Right lobe of liver (tissue), 6 donors: ENCODE results near the gene SLC6A8. TPM values are rescaled to one million over a fixed set of nuclear protein-coding genes. Genes with fewer than 3 reads are reported as not detected.

Experiments used
- ATAC-seq, 4 donors: fragments of 200-7000 bp; cut with Tn5 transposase; one replicate each; pipeline ENCODE4 v1.9.1; 2020; ENCODE audit warnings: mild to moderate bottlenecking in 4 of 4, moderate library complexity in 4 of 4
- DNase-seq, 3 donors: peaks; one replicate each; pipeline ENCODE4 v3.0.0-alpha.2; 2020
- H3K27ac ChIP-seq, 3 donors: fragments of 200-600 bp; one replicate each; pipeline ENCODE4 v1.8.0; 2022
- H3K27me3 ChIP-seq, 2 donors: fragments of 200-600 bp; one replicate each; pipeline ENCODE4 v1.8.0; 2022
- H3K36me3 ChIP-seq, 4 donors: fragments of 200-600 bp; sonication (generic) in 1 of 4; one replicate each; pipeline versions ENCODE4 v1.5.1 to v1.8.0; 2017 to 2022; ENCODE audit warnings: control low read depth in 1 of 4
- H3K4me1 ChIP-seq, 4 donors: fragments of 200-600 bp; sonication (generic) in 1 of 4; one replicate each; pipeline versions ENCODE4 v1.5.1 to v1.8.0; 2017 to 2022; ENCODE audit warnings: control low read depth in 1 of 4
- H3K4me3 ChIP-seq, 3 donors: fragments of 200-600 bp; one replicate each; pipeline ENCODE4 v1.8.0; 2022
- H3K9me3 ChIP-seq, 4 donors: fragments of 200-600 bp; sonication (generic) in 1 of 4; one replicate each; pipeline versions ENCODE4 v1.5.1 to v1.8.0; 2017 to 2022; ENCODE audit warnings: control low read depth in 1 of 4
- POLR2A ChIP-seq: fragments of 450-650 bp; IDR thresholded peaks from one replicate; pipeline ENCODE4 v1.6.1; 2017; ENCODE audit warnings: antibody characterized with exemption, mild to moderate bottlenecking
- WGBS: methylation state at CpG from one replicate; pipeline ENCODE4 v1.1.6; 2018; ENCODE audit warnings: low coverage, low lambda C conversion rate; ENCODE audit not compliant: insufficient coverage; ENCODE audit errors: missing lambda C conversion rate; 5-methylcytosine and 5-hydroxymethylcytosine counted together
- intact Hi-C, 2 donors: fragments of 100-400 bp; cut with DNase I; formaldehyde crosslinking; loops; one replicate each; pipeline versions ENCODE4 v1.11.2 to v1.14.1; 2022
- total RNA-seq, 6 experiments: library from RNA; depleted of rRNA in 2 of 6; stranded (reverse); fragments of >200 nt in 2 of 6; fragmentation: NEBNext Ultra II Directional in 3 of 6; extraction: Animal tissue kit (Norgen Biotek cat#: 25700) in 3 of 6; gene quantifications; one replicate each; pipeline versions ENCODE4 v1.1.0 to v1.2.4, GENCODE V29; 2016 to 2023
- TF ChIP-seq, protein P1 (sequence below), 4 donors: fragments of 200-600 bp in 3 of 4; fragments of 450-650 bp in 1 of 4; IDR thresholded peaks; one replicate each; pipeline versions ENCODE4 v1.5.1 to v1.8.0; 2016 to 2022; ENCODE audit warnings: antibody characterized with exemption in 4 of 4, mild to moderate bottlenecking in 2 of 4
- donor health status: DM: no; HTN: yes; CAD: no.
- donor health status: DM: no; HTN: no; CAD: no.
- donor health status: DM: no; HTN: no; CAD: no.
- donor health status: DM: no; HTN: yes; CAD: no.
- donor health status: DM: no; HTN: yes; CAD: no.

SLC6A8 gene
- total RNA-seq, 6 experiments from 2014 or later, result 1.6 to 9.2 (median 2.9) TPM

DNA sequence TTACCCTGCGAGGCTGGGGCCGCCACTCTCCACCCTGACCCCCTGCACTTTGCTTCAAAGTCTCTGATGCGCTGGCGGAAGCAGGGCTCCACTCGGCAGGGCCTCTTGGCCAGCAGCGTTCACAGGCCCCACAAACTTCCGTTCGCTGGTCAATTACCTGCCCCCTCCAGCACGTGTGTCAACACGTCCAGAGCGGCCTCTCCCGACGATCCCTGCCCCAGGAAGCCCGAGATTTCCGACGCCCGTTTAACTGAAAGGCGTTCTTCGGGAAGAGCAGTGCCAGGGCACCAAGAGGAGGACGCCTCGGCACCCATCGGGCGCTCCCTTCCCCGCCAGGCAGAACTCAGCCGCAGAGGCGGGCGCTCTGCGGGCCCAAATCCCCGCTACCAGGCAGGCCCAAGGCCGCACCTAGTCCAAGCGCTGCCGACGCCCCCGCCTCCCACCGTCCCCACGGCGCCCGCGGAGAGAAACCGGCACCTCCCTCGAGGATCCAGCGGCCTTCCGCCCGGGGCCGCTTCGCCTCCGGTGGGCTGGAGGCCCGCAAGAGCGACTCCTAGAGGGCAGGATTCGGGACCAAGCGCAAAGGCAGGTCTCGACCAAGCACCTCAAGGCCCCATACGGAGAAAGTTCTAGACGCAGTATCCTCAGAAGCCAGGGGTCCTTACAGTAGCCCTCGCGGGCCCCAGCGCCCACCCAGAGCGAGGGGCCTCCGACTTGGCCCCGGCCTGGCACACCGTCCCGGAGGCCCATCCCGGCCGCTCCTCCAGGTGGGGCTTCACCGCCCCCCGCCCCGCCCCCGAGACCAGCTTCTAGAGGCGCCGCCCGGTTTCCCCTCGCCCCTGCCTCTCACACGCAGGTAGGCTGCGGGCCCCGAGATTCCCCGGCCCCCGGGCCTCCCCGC lies 35.9 kb downstream of the SLC6A8 start:
- H3K27me3 ChIP-seq, result no peaks in the 10 kb centered on the region
- intact Hi-C loops, result no loop called here
- no peaks in the 10 kb centered on the region for H3K9me3 ChIP-seq
- TF ChIP-seq, protein P1, sequence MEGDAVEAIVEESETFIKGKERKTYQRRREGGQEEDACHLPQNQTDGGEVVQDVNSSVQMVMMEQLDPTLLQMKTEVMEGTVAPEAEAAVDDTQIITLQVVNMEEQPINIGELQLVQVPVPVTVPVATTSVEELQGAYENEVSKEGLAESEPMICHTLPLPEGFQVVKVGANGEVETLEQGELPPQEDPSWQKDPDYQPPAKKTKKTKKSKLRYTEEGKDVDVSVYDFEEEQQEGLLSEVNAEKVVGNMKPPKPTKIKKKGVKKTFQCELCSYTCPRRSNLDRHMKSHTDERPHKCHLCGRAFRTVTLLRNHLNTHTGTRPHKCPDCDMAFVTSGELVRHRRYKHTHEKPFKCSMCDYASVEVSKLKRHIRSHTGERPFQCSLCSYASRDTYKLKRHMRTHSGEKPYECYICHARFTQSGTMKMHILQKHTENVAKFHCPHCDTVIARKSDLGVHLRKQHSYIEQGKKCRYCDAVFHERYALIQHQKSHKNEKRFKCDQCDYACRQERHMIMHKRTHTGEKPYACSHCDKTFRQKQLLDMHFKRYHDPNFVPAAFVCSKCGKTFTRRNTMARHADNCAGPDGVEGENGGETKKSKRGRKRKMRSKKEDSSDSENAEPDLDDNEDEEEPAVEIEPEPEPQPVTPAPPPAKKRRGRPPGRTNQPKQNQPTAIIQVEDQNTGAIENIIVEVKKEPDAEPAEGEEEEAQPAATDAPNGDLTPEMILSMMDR (IDR thresholded peaks at IDR 0.05), result peak in 2 of 4 donors; percentile 9 to 19
- peak; percentile 5 for TF ChIP-seq POLR2A
- WGBS, result 24% methylated on average over 11 of the region's 78 CpGs
- peaks cover 0 to 7% (median 0%) of the 10 kb centered on the region in 4 donors for H3K36me3 ChIP-seq
- peaks cover 0 to 14% (median 0%) of the 10 kb centered on the region in 4 donors for H3K4me1 ChIP-seq
- ATAC-seq (peak in 3 of 4 donors; percentile 0 to 9 (median 2)), DNase-seq (peak in 2 of 3 donors; percentile 55 to 70)
- H3K4me3 ChIP-seq, result peak overlapping the region; percentile 60 to 71 (median 71)
- peak overlapping the region; percentile 32 to 78 (median 71) for H3K27ac ChIP-seq

- Histone ChIP-seq H3K9me3 (no peaks in the 10 kb centered on the region), H3K27me3 (no peaks in the 10 kb centered on the region), H3K36me3 (peaks cover 0 to 7% (median 0%) of the 10 kb centered on the region in 4 donors), H3K27ac (peak within 1 kb of the TSS; percentile 50 to 78 (median 71)), H3K4me3 (peak within 1 kb of the TSS; percentile 60 to 71 (median 71)), H3K4me1 (peaks cover 0 to 14% (median 0%) of the 10 kb centered on the region in 4 donors)
- intact Hi-C loops, result no loop called here
- DNase-seq (peak; percentile 93 to 95 (median 93)), ATAC-seq (peak; percentile 75 to 87 (median 80))
- peak; percentile 89 for TF ChIP-seq POLR2A
- TF ChIP-seq, protein P1 (IDR thresholded peaks at IDR 0.05), result no peak
- 48% methylated on average over 12 of the region's 88 CpGs for WGBS
Measured at GRCh38 chrX:153724252-153725038, 36.7 kb downstream of the SLC6A8 start, which contains the start of the genes ABCD1 and BCAP31. Gene ABCD1, plus strand, starts transcription at chrX:153724856. Its CDS starts 411 bp downstream, at chrX:153725267. Gene BCAP31, minus strand, starts transcription at chrX:153724387. Its CDS starts 1,143 bp downstream, at chrX:153723244.

GRCh38 chrX:153725039-153725831 lies 37.5 kb downstream of the SLC6A8 start:
- Histone ChIP-seq H3K4me1 (peaks cover 0 to 14% (median 0%) of the 10 kb centered on the region in 4 donors), H3K27me3 (no peaks in the 10 kb centered on the region), H3K4me3 (peak overlapping the region; percentile 38 to 71 (median 71)), H3K9me3 (no peaks in the 10 kb centered on the region), H3K27ac (peak overlapping the region; percentile 50 to 78 (median 71)), H3K36me3 (peaks cover 0 to 7% (median 0%) of the 10 kb centered on the region in 4 donors)
- no CpG with 5 or more reads among the region's 55 CpGs for WGBS
- ATAC-seq (no peak), DNase-seq (peak in 2 of 3 donors; percentile 42 to 58)
- intact Hi-C loops, result no loop called here
- no peak for TF ChIP-seq POLR2A
- TF ChIP-seq, protein P1 (IDR thresholded peaks at IDR 0.05), result no peak
